ENCODE data around the gene MLH3.

Gene MLH3

DNA sequence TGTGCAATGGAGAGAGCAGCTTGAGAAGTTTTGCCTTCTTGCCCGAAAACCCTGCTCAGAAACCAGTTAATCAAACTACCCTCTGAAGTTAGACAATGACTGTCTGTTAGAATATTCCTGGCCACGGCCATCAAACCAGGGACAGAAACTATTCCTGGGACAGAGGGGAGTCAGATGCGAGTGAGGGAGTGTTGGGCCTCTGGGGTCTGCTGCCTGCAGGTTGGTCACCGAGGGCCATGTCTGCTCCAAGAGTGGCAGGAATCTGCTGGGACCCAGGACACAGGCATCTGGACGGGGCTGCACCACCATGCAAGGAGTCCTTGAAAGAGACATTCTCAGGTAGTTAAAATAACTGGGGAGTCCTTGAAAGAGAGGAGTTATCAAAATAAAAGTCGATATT is 65.5 kb downstream of the MLH3 start:
- DNase-seq (ENCODE audit: low read depth in 2 of 2, low spot score in 1 of 2) = no peak

DNA sequence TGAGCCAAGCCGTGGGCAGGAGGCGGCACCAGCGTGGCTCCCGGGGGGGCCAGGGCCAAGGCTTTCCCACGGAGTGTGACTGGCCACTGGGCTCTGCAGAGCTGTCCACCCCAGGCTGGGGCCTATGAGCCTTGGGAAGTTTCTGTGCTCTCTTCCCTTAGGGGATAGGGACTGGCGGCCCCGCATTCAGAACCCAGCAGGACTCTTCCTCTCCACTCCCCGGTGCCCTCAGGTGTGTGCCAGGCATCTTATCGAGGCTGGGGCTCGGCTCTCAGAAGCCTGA is 66.3 kb downstream of the MLH3 start:
- no peak for DNase-seq (ENCODE audit: low read depth in 2 of 2, low spot score in 1 of 2)

DNA sequence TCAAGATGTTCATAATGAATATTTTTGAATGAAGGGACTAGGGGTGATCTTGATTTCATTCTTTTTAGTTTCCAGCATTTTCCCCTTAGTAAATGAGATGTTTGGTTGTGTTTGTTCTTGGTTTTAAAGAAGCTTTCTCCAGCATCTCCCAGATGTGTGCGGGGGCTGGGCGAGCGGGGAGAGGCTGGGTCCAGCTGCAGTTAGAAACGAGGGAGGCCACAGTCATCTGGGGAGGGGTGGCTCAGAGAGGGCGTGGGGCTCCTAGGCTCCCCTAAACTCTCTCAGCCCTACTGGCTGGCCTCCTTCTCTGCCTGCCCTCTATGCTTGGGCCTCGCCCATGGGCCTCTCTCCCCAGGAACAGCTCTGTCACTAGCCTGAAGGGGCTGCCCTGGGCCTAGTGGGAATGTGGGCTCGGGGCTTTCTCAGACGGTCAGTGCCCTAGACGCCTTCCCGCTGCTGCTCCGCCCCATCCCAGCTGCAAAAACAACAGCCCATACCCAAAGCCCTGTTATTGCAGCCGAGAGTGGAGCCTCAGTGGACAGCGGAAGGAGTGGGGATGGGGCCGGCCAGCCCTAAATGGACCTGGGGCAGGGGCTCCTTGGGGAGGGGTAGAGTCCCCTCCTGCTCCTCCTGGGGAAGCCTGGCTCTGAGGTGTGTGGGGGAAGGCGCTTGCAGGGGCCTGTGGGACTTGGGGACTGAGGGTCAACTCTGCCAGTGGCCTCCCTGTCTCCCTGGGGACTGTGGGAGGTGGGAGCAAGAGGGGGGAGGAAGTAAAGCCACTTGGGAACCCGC is 66.8 kb downstream of the MLH3 start:
- no peak for DNase-seq (ENCODE audit: low read depth in 2 of 2, low spot score in 1 of 2)

DNA sequence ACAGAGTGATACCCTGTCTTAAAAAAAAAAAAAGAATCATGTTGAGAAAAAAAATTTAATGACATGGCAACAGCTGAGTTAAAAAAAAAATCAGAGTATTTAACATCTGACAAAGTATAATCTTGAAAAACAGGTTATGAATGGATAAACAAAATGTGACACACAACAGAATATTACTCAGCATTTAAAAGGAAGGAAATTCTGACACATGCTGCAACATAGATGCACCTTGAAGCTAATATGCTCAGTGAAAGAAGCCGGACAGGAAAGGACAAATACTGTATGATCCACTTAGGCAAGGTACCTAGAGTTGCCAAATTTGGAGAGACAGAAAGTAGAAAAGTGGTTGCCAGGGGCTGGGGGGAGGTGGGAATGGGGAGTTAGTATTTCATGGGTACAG is 67.9 kb downstream of the MLH3 start:
- DNase-seq (ENCODE audit: low read depth in 2 of 2, low spot score in 1 of 2) = no peak

DNA sequence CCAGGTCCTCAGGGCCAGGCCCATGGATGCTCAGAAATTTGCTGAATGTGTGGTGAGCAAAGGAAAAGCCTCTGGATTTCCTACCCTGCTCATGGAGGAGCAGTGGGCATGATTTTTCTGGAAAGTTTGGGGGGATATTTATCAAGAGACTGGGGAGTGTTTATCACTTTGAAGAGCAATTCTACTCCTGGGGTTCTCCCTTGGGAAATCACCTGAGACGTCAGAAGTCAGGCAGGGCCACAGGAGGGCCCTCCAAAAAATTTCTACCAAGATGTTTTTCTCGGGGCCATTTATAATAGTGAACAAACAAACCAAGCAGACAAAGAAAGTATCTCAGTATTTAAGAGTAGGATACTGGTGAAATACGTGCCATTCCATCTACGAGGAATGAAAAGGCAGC is 68.6 kb downstream of the MLH3 start:
- DNase-seq (ENCODE audit: low read depth in 2 of 2, low spot score in 1 of 2) = no peak

DNA sequence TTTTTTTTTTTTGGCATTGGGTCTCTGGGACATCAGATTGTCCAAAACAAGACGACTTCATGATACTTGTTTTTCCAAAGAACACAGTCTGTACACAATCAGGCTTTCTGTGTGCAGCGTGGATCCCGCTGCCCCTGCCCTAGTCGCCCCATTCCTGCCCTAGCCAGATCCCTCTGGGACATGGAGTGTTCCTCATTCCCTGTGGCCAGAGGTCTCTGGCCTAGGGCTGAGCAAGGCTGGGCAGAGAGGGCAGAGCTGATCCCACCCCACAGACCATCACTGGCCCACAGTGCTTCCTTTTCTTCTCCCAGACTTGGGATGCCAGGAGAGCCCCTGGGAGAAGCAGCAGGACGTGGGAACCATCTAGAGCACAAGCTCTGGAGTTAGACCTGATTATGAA is 69.4 kb downstream of the MLH3 start:
- DNase-seq (ENCODE audit: low read depth in 2 of 2, low spot score in 1 of 2) = no peak

DNA sequence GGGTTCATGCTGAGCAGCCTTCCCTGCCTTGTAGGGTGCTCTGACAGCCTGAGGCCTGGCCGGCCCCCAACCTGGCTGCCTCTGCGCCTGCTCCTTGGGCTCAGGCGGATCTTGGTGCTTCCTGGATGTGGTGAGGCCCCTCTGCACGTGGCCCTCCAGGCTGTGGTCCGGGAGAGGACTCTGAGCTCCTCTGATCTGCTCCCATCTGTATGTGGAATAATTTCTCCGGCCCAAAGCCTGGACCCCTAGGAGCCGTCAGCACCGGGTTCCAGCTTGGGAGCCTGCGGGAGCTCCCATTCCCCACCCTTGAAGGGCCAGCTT is 69.8 kb downstream of the MLH3 start:
- DNase-seq (ENCODE audit: low read depth in 2 of 2, low spot score in 1 of 2) = no peak

DNA sequence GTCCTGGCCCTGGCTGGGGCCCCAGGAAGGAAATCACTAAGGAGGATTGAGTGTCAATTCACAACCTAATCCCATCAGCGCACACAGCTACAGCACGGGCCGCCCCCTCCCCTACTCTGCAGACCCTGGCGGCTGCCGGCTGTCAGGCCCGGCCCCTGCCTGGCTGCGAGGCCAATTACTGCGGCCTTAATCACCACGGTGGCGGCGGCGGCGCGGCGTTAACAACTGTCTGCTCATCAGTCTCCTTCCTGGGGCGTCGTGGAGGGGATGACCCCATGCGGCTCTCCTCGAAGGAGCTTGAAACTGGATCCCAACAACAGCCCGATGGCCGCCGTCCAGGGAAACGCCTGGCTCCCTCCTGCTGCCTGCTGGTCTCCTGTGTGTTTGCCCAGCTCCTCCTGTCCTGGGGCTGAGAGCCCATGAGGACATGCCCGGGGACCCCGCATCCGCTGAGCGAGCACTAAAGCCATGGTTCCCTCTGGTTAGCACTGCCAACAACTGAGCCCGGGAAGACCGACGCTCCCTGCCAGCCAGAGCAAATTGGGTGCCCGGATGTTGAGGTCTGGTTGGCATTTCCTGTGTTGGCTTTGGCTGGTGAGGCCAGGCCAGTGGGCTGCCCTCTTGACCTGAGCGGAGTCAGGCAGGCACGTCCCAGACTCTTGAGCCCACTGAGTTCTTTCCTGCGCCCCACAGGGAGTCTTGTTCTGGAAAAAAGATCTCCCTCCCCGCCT is 70.4 kb downstream of the MLH3 start:
- no peak for DNase-seq (ENCODE audit: low read depth in 2 of 2, low spot score in 1 of 2)

DNA sequence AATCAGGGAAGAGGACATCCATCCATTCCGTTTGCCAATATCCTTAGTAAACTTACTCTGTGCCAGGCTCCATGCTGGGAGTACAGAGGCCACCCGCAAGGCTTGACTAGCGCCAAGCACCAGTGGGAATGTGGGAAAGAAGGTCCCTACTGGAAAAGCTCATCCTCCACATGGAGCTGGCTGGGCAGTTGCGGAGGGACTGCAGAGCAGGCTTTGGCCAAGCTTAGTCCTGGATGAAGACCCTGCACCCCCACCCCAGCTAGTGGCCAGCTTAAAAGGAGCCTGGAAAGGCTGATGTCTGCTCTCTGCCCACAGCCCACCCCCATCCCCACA is 70.9 kb downstream of the MLH3 start:
- DNase-seq (ENCODE audit: low read depth in 2 of 2, low spot score in 1 of 2) = no peak

DNA sequence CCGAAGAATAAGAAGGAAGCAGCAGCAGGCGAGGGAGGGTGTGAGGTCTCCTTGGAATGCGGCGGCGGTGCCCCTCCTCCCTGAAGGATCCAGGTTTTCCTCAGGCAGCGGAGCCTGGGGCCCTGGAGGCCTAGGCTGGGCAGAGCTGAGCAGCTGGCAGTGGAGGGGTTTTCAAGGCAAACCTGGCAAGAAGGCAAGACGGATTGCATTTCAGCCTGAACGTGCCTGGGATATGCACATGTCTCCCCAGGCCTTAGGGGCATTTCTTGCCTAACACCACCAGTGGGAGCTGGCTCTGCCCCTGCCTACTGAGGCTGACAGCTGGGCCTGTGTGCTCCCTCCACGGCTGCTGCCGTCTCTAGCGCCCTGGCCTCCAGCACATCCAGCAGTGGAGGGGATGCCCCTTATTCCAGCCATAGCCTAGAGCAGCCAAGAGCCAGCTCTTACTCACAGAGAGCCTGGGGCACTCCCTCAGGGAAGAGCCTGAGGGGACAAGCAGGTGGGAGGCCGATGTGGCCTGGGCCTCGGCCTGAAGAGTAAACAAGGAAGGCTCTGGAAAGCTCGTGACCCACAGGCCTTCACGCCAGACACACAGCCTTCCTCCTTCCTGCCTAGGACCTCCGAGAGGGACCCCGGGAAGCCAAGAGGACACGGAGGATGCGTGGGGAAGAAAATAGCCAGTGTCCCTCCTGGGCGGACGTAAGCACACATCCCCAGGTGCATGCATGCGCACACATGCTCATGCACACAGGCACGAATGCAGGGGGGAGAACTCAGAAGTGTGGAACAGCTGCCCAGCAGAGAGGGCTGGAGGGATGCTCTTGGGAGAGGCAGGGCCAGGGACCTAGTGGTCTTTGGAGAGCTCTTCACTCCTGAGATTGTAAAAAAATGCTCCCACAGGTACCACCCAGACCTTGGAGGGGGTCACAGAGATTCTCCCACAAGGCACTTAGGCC is 71.5 kb downstream of the MLH3 start:
- no peak for DNase-seq (ENCODE audit: low read depth in 2 of 2, low spot score in 1 of 2)

DNA sequence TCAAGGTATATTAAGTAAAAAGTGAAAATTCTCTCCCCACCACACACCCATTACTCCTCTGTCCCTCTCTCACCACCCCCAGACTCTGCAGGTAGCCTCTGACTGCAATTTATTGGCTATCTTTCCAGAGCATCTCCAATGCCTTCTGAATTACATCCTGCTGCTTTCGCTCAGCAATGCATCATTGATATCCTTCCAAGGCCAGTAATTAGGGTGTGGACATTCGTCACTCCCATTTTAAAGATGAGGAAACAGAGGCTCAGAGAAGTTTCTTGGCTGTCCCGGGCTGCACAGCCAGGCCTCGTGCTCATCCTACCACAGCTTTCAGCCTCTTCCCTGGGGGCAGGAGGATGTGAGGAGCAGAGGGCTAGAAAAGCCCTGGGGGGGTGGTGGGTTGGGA is 72.2 kb downstream of the MLH3 start:
- no peak for DNase-seq (ENCODE audit: low read depth in 2 of 2, low spot score in 1 of 2)

DNA sequence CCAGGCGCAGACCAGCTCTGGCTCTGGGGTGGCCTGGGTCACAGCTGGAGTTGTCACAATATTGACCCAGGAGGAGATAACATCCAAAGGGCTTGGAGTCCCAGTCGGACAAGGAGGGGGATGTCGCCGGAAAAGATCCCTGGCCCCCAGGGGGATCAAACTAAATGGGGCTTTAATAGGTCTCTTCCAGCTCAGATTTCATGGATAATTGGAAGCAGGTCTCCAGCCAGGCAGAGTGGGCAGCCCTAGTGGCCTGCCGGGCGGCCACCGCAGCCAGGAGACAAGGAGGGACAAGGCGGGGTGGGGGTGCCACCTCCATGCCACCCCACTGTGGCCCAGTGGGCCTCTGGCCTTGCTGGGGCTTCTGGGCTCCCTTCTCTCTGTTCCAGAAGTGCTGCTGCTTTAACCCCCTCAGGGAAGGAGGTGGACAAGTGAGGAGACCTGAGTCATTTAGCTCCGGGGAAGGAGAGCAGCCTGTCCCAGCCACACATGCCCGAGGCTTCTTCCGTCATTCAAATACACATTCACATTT is 72.8 kb downstream of the MLH3 start:
- DNase-seq (ENCODE audit: low read depth in 2 of 2, low spot score in 1 of 2) = no peak

DNA sequence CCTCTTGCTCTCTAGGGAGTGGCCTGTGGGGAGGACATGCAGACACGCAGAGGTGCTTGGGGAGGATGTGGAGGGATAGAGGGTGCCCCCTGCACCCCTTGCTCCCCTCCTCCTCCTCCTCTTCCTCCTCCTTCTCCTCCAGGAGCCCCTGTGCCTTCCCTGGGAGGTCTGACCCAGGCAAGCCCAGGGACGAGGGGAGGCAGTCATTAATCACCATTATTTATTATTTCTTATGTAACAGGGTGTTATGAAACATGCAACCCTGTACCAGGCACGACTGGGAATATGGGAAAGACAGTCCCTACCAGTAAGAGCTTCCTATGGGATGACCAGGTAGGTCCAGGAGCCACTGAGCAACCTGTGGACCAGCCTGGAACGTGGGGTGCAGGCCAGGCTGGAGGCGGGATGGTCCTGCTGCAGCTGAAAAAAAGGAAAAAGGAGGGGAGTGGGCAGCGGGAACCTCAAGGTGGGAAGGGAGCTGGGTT is 73.3 kb downstream of the MLH3 start:
- no peak for DNase-seq (ENCODE audit: low read depth in 2 of 2, low spot score in 1 of 2)

DNA sequence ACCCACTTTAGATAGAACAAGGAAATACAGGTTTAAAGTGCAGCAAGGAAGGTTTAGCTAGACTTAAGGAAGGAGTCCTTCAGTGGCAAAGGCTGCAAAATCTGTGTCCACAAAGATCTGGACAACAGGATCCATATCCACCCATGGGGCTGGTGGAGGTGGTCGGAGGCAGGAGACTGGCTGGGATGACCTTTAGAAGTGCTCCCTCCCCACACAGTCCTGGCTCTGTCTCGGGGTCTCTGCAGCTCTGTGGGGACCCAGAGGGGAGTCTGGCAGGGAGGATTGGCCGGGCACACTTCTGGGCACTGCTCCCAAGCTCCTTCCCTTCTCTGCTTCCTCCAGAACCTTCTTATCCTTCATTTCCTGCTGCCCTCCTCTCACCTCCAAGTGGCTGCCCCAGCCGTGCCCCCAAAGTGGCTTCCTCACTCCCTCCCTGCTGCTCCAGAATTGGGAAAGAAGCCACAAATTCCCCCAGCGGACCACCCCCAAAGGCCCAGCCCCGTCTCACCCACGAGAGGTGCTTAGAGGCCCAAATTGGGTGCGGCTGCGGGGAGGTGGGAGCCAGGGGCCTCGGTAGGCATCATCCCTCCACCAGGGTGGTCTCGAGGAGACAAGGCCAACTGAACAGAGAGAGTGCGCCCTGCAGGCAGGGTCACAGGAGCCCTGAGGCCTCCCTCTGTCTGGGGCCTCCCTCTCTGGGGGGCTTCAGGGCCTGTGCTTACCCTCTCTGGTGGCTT is 73.9 kb downstream of the MLH3 start:
- no peak for DNase-seq (ENCODE audit: low read depth in 2 of 2, low spot score in 1 of 2)

DNA sequence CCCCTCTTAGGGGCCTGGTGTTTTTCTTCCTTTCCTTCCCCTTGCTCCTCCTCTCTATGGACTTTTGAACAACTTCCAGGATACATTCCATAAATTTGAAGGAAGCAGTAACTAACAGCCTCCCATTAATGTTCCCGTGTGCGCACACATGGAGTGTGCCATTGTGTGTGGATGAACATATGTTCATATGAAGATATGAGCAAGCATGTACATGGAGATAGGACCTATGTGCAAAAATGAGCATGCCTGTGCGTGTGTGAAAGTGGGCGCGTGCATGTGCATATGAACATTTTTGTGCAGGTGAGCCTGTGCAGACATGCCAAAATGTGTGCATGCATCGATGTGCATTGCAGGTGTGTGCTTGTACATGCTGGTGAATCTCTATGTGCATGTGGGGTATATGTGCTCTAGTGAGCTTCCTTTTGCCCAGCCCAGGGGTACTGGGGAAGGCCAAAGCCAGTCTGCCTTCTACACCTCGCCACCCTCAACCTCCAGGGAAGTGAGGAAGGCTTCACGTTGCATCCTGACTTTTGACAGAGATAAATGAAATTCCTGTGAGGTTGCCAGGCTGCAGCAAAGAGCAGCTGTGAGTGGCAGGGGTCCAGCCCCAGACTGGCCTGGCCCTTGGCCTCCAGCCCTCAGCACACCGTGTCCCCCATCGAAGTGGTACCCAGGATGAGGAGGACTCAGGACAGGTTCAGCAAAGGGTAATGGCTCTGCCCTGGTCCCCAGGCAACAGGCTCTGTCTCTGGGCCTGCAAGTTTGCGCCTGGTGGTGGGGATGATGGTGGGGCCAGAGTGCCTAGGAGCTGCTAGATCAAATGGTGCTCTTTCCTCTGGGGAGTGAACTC is 74.8 kb downstream of the MLH3 start:
- no peak for DNase-seq (ENCODE audit: low read depth in 2 of 2, low spot score in 1 of 2)

DNA sequence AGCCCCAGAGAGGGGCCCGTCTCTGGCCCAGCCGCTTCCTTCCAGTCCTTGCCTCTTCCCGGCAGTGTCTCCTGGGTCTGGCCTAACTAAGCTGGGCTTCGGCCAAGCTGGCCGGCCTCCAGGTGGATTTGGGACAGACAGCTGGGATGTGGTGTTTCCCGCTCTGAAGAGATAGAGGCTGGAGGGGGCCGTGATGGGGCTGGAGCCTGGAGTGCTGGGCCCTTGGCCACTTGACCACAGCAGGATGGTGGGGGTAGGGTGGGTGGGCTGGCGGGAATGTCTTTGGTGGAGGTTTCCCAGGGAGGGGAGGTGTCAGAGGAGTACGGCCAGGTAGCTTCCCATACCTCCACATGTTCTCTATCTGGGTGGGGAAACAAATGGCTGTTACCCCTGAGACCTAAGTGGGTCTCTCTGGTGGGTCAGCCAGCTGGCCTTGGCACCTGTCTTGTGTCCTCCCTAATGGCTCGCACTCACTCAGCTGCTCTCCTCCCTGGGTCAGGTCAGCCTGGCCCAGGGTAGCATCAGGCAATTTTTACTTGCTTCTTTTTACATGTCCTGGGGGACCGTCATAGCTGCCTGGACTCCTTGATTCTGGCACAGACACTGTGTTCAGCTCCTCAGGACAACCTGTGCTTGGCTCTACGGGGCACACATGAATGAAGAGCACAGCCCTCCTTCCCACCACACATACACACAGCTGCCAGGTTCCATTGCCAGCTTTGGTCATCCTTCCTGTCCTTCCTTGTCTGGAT is 76.0 kb downstream of the MLH3 start:
- DNase-seq (ENCODE audit: low read depth in 2 of 2, low spot score in 1 of 2) = no peak

DNA sequence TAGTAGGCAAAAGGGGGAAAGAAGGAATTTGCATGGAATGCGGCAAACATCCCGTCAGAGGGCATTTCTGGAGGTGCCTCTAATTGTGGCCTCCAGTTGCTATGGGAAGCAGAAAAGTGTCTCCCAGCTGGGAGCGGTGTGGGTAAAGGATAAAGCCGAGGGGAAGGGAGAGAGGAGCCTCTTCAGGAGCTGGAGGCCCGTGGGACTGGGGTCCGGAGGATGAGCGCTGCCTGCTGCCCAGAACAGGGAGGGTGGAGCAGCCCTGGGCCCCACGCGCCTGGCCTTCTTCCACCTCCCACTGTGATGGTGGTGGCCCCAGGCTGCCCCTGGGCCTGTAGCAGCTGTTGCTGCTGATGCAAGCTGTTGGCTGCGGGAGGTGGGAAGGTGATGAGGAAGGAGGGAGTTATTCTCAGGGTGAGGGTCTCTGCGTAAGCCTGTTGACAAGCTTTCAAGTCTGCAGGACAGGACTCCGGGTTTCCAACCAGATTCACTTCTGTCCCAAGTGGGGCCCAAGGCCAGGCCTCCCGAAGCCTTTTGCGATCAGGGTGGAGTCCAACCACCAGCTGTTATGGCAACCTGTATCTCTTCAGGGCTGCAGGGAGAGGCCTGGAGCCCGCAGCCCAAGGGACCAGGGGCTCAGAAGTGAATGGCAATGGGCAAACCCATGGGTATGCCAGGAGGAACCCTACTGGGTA is 76.8 kb downstream of the MLH3 start:
- DNase-seq (ENCODE audit: low read depth in 2 of 2, low spot score in 1 of 2) = no peak

DNA sequence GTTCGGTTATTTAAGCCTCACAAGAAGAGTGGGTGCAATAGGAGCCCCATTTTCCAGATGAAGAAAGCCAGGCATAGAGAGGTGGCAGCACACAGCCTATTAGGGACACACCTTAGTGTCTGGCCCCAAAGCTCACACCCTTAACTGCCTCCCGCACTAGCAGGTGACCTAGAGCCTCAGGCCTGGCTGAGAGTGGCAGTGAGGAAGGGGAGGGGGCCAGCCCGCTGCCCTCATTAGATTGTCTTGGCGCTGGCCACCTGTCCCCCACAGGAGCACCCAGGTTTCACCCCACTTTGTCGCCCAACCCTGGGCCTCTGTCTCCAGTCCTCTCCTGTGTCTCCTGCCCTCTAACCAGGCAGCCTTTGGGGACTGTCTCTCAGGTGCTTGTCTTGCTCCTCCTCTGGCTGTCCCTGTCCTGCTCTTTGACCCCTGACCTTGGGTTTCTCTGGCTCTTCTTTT is 77.3 kb downstream of the MLH3 start:
- no peak for DNase-seq (ENCODE audit: low read depth in 2 of 2, low spot score in 1 of 2)
